Vagina (tissue), 2 donors: ENCODE measurements around the gene PHF21B. TPM values are rescaled to one million over a fixed set of nuclear protein-coding genes. Genes with fewer than 3 reads are reported as not detected.

Experiments used
- DNase-seq, 2 donors: peaks; one replicate each; pipeline ENCODE4 v3.0.0-alpha.2; 2017; ENCODE audit errors: extremely low spot score in 2 of 2
- H3K27ac ChIP-seq: fragments of 200-600 bp; sonication (generic); one replicate; pipeline ENCODE4 v1.5.1; 2019
- H3K27me3 ChIP-seq: fragments of 200-600 bp; sonication (generic); one replicate; pipeline ENCODE4 v1.5.1; 2019
- H3K36me3 ChIP-seq, 2 donors: fragments of 200-600 bp; sonication (generic); one replicate each; pipeline ENCODE4 v1.5.1; 2017 to 2019
- H3K4me1 ChIP-seq: fragments of 200-600 bp; sonication (generic); one replicate; pipeline ENCODE4 v1.5.1; 2019
- H3K4me3 ChIP-seq, 2 donors: fragments of 200-600 bp; sonication (generic); 1 replicate in 1 of 2; 2 replicates in 1 of 2; pipeline ENCODE4 v1.5.1; 2016 to 2019
- H3K9me3 ChIP-seq: fragments of 200-600 bp; sonication (generic); one replicate; pipeline ENCODE4 v1.5.1; 2019
- CTCF ChIP-seq, 3 experiments: fragments of 450-650 bp in 2 of 3; fragments of 200-600 bp in 1 of 3; sonication (generic) in 1 of 3; IDR thresholded peaks; one replicate each; pipeline ENCODE4 v1.5.1; 2017 to 2019; ENCODE audit warnings: antibody characterized with exemption in 3 of 3, mild to moderate bottlenecking in 2 of 3, moderate library complexity in 2 of 3
- POLR2A ChIP-seq, 2 donors: fragments of 450-650 bp; IDR thresholded peaks; one replicate each; pipeline ENCODE4 v1.6.1; 2017; ENCODE audit warnings: antibody characterized with exemption in 2 of 2, mild to moderate bottlenecking in 2 of 2, moderate library complexity in 2 of 2
- POLR2AphosphoS5 ChIP-seq, 2 donors: sonication (generic); formaldehyde crosslinking; IDR thresholded peaks; one replicate each; pipeline ENCODE4 v1.9.0; 2017; ENCODE audit warnings: antibody characterized with exemption in 2 of 2, mild to moderate bottlenecking in 2 of 2, low read depth in 1 of 2; ENCODE audit not compliant: insufficient read depth in 1 of 2
- intact Hi-C: fragments of 100-400 bp; cut with DNase I; formaldehyde crosslinking; loops from one replicate; pipeline ENCODE4 v1.15.1; 2023
- total RNA-seq: library from RNA; depleted of rRNA; stranded (reverse); fragments of >200 nt; gene quantifications from one replicate; pipeline ENCODE4 v1.2.3, GENCODE V29; 2016

Gene PHF21B
- total RNA-seq, 1 donor from 2014 or later = 2.2 TPM

- TF ChIP-seq POLR2AphosphoS5 (IDR thresholded peaks at IDR 0.05; ENCODE audit: insufficient read depth in 1 of 2, low read depth in 1 of 2) = no peak
- no peak for TF ChIP-seq CTCF (IDR thresholded peaks at IDR 0.05)
- TF ChIP-seq POLR2A (IDR thresholded peaks at IDR 0.05) = no peak
- no peak overlapping the region for H3K4me3 ChIP-seq
- H3K27me3 ChIP-seq = no peaks in the 10 kb centered on the region
- intact Hi-C loops = no loop called here
- no peak overlapping the region for H3K27ac ChIP-seq
- no peaks in the 10 kb centered on the region for H3K9me3 ChIP-seq
- H3K36me3 ChIP-seq = no peaks in the 10 kb centered on the region
- DNase-seq = no peak
- no peaks in the 10 kb centered on the region for H3K4me1 ChIP-seq
Observed at GRCh38 chr22:44973829-44974228, 36.0 kb downstream of the PHF21B start.

- intact Hi-C loops = no loop called here
- no peaks in the 10 kb centered on the region for H3K27me3 ChIP-seq
- TF ChIP-seq POLR2AphosphoS5 (IDR thresholded peaks at IDR 0.05; ENCODE audit: insufficient read depth in 1 of 2, low read depth in 1 of 2) = no peak
- no peak for TF ChIP-seq POLR2A (IDR thresholded peaks at IDR 0.05)
- TF ChIP-seq CTCF (IDR thresholded peaks at IDR 0.05) = no peak
- no peak overlapping the region for H3K4me3 ChIP-seq
- H3K9me3 ChIP-seq = no peaks in the 10 kb centered on the region
- no peak for DNase-seq
- no peaks in the 10 kb centered on the region for H3K36me3 ChIP-seq
- no peaks in the 10 kb centered on the region for H3K4me1 ChIP-seq
- H3K27ac ChIP-seq = no peak overlapping the region
Observed at GRCh38 chr22:44972363-44973083, 37.3 kb downstream of the PHF21B start.

GRCh38 chr22:44971651-44972362, 38.0 kb downstream of the PHF21B start:
- no peaks in the 10 kb centered on the region for H3K27me3 ChIP-seq
- no peak overlapping the region for H3K27ac ChIP-seq
- no peaks in the 10 kb centered on the region for H3K4me1 ChIP-seq
- TF ChIP-seq POLR2A (IDR thresholded peaks at IDR 0.05) = no peak
- TF ChIP-seq CTCF (IDR thresholded peaks at IDR 0.05) = no peak
- no peak for TF ChIP-seq POLR2AphosphoS5 (IDR thresholded peaks at IDR 0.05; ENCODE audit: insufficient read depth in 1 of 2, low read depth in 1 of 2)
- intact Hi-C loops = no loop called here
- no peak for DNase-seq
- no peaks in the 10 kb centered on the region for H3K36me3 ChIP-seq
- H3K4me3 ChIP-seq = no peak overlapping the region
- H3K9me3 ChIP-seq = no peaks in the 10 kb centered on the region

GRCh38 chr22:44970291-44970690, 39.5 kb downstream of the PHF21B start:
- no peak for DNase-seq
- Histone ChIP-seq H3K4me3 (no peak overlapping the region), H3K27ac (no peak overlapping the region), H3K9me3 (no peaks in the 10 kb centered on the region), H3K4me1 (no peaks in the 10 kb centered on the region), H3K36me3 (no peaks in the 10 kb centered on the region), H3K27me3 (no peaks in the 10 kb centered on the region)
- TF ChIP-seq POLR2AphosphoS5 (IDR thresholded peaks at IDR 0.05; ENCODE audit: insufficient read depth in 1 of 2, low read depth in 1 of 2) (no peak), CTCF (IDR thresholded peaks at IDR 0.05) (no peak), POLR2A (IDR thresholded peaks at IDR 0.05) (no peak)
- intact Hi-C loops = no loop called here

GRCh38 chr22:44969817-44970216, 40.0 kb downstream of the PHF21B start:
- Histone ChIP-seq H3K27ac (no peak overlapping the region), H3K27me3 (no peaks in the 10 kb centered on the region), H3K4me3 (no peak overlapping the region), H3K36me3 (no peaks in the 10 kb centered on the region), H3K4me1 (no peaks in the 10 kb centered on the region), H3K9me3 (no peaks in the 10 kb centered on the region)
- DNase-seq = no peak
- TF ChIP-seq POLR2A (IDR thresholded peaks at IDR 0.05) (no peak), POLR2AphosphoS5 (IDR thresholded peaks at IDR 0.05; ENCODE audit: insufficient read depth in 1 of 2, low read depth in 1 of 2) (no peak), CTCF (IDR thresholded peaks at IDR 0.05) (no peak)
- intact Hi-C loops = no loop called here
